ENCODE data around the gene ZNF236. TPM values are rescaled to one million over a fixed set of nuclear protein-coding genes. Genes with fewer than 3 reads are reported as not detected.

The ZNF236 gene
- total and polyA plus RNA-seq, 10 of the 15 experiments (the other 5 are each of a cell fraction or from before 2014, with no cell fraction given) = 1.0 to 14.4 (median 5.9) TPM

DNA sequence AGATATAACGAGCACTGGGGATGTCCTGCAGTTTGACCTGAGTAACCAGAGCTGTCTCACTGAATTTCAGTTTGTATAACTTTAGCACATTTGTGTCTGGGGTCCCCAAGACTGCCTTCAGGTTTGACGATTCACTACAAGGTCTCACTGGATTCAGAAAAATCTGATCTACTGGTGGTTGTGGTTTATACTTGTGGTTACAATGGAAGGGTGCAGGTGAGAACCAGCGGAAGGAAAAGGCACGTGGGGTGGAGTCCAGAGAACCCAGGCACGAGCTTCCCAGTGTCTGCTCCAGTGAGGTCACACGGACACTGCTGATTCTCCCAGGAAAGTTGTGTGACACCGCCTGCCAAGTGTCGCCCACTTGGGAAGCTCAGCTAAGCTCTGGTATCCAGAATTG lies 126.0 kb downstream of the ZNF236 start:
- ChIA-PET CTCF (interaction anchor here (1.1 to 1.4 kb wide), 3 partner anchors 26 to 146 kb away, joined by 4 to 7 read pairs (median 5); no protein-coding TSS in a partner anchor), POLR2A (no interaction called here), SMC1A (ENCODE audit: uncharacterized antibody, unreplicated experiment) (interaction anchor here (0.9 to 1.3 kb wide), 3 partner anchors 8 to 145 kb away, joined by 3 to 4 read pairs (median 3); no protein-coding TSS in a partner anchor), RAD21 (ENCODE audit: unreplicated experiment) (no interaction called here)
- H3K36me3 ChIP-seq (ENCODE audit: control insufficient read depth in 2 of 2, insufficient read depth in 2 of 2, low read length in 1 of 2) = peaks cover 3 to 20% of the 10 kb centered on the region in 2 experiments; a peak in 3 of 4 replicates
- H3K27ac ChIP-seq (ENCODE audit: control insufficient read depth, insufficient read depth) = no peak overlapping the region
- TF ChIP-seq JUNB (IDR thresholded peaks at IDR 0.05) = no peak
- DNase-seq (ENCODE audit: low read depth, low spot score) = no peak
- intact Hi-C loops (cut with micrococcal nuclease; ENCODE audit: unreplicated experiment) = no loop called here
- no peak for FAIRE-seq
- H3K79me2 ChIP-seq (ENCODE audit: control insufficient read depth, insufficient read depth, low read length) = no peaks in the 10 kb centered on the region
- H3K4me2 ChIP-seq (ENCODE audit: control insufficient read depth, insufficient read depth) = no peak overlapping the region
- ATAC-seq = no peak
- BruUV-seq (replicated peaks) = no TSS peak
- no peaks in the 10 kb centered on the region for H4K20me1 ChIP-seq (ENCODE audit: control insufficient read depth, insufficient read depth)
- H3K4me1 ChIP-seq (ENCODE audit: control insufficient read depth, insufficient read depth, low read length) = no peaks in the 10 kb centered on the region
- H3K9me3 ChIP-seq (replicated peaks; ENCODE audit: control insufficient read depth, insufficient read depth, low read length) = no peaks in the 10 kb centered on the region
- no peak overlapping the region for H3K9ac ChIP-seq (ENCODE audit: control insufficient read depth, insufficient read depth, low read length)
- 69% methylated on average over 8 of the region's 8 CpGs for WGBS (ENCODE audit: insufficient coverage, insufficient replicate concordance, low lambda C conversion rate, missing lambda C conversion rate)
- no peak overlapping the region for H2AFZ ChIP-seq (ENCODE audit: control insufficient read depth, low read depth, low read length)
- in situ Hi-C loops (cut with MboI) = no loop called here
- H3K4me3 ChIP-seq = no peak overlapping the region
- no peaks in the 10 kb centered on the region for H3K27me3 ChIP-seq (replicated peaks in 1 of 2; ENCODE audit: control insufficient read depth in 2 of 2, insufficient read depth in 2 of 2, low read length in 1 of 2)

DNA sequence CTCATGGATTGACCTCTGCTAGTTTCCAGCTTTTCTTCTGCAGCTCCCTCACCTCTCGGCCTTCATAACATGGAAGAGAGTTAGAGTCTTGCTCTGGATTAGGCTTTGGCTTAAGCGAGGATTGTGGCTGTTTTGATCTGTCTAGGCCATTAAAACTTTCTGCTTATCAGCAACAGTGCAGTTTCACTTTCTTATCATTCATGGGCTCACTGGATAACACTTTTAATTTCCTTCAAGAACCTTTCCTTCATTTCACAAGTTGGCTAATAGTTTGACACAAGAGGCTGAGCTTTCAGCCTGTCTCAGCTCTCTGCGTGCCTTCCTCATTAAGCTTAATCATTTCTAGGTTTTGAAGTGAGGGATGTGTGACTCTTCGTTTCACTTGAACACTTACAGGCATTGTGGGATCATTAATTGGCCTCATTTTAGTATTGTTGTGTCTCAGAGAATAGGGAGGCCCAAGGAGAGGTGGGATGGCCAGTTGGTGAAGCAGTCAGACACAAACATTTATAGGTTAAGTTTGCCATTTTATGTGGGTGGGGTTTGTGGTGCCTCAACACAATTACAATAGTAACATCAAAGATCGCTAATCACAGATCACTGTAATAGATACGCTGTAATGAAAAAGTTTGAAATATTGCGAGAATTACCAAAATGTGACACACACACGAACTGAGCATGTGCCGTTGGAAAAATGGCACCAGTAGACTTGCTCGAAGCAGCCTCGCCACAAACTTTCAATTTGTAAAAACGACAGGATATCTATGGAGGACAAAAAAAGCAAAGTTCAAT lies 129.3 kb downstream of the ZNF236 start:
- WGBS (ENCODE audit: insufficient coverage, insufficient replicate concordance, low lambda C conversion rate, missing lambda C conversion rate) = 77% methylated on average over 12 of the region's 12 CpGs
- Histone ChIP-seq H2AFZ (ENCODE audit: control insufficient read depth, low read depth, low read length) (no peak overlapping the region), H3K27ac (ENCODE audit: control insufficient read depth, insufficient read depth) (no peak overlapping the region), H3K9me3 (replicated peaks; ENCODE audit: control insufficient read depth, insufficient read depth, low read length) (no peaks in the 10 kb centered on the region), H3K27me3 (replicated peaks in 1 of 2; ENCODE audit: control insufficient read depth in 2 of 2, insufficient read depth in 2 of 2, low read length in 1 of 2) (no peaks in the 10 kb centered on the region), H3K36me3 (ENCODE audit: control insufficient read depth in 2 of 2, insufficient read depth in 2 of 2, low read length in 1 of 2) (peaks cover 5 to 20% of the 10 kb centered on the region in 2 experiments), H3K4me3 (no peak overlapping the region), H3K9ac (ENCODE audit: control insufficient read depth, insufficient read depth, low read length) (no peak overlapping the region), H3K4me1 (ENCODE audit: control insufficient read depth, insufficient read depth, low read length) (no peaks in the 10 kb centered on the region), H3K4me2 (ENCODE audit: control insufficient read depth, insufficient read depth) (no peak overlapping the region), H4K20me1 (ENCODE audit: control insufficient read depth, insufficient read depth) (no peaks in the 10 kb centered on the region), H3K79me2 (ENCODE audit: control insufficient read depth, insufficient read depth, low read length) (no peaks in the 10 kb centered on the region)
- POLR2A ChIA-PET = interaction anchor here (0.9 kb wide), 1 partner anchor 12 kb away, joined by 3 read pairs; no protein-coding TSS in a partner anchor
- SMC1A ChIA-PET (ENCODE audit: uncharacterized antibody, unreplicated experiment) = interaction anchor here (0.7 to 1.4 kb wide), 5 partner anchors 12 to 149 kb away, joined by 3 to 9 read pairs (median 6); no protein-coding TSS in a partner anchor
- peak; percentile 70 for ATAC-seq
- BruUV-seq (replicated peaks) = no TSS peak
- RAD21 ChIA-PET (ENCODE audit: unreplicated experiment) = interaction anchor here (2.1 to 2.7 kb wide), 2 partner anchors 12 to 30 kb away, joined by 7 to 13 read pairs; no protein-coding TSS in a partner anchor
- no peak for FAIRE-seq
- DNase-seq (ENCODE audit: low read depth, low spot score) = no peak
- intact Hi-C loops (cut with micrococcal nuclease; ENCODE audit: unreplicated experiment) = no loop called here
- in situ Hi-C loops (cut with MboI) = no loop called here
- CTCF ChIA-PET = interaction anchor here (0.8 to 2.0 kb wide), 8 partner anchors 14 to 150 kb away, joined by 3 to 10 read pairs (median 4); no protein-coding TSS in a partner anchor
- TF ChIP-seq ATF7 (IDR thresholded peaks at IDR 0.05; ENCODE audit: low read depth) (peak; percentile 25; the same call in 1 of the 2 replicates), SPI1 (IDR thresholded peaks at IDR 0.05; ENCODE audit: borderline replicate concordance, insufficient read depth, low read depth, low read length) (no peak), POLR2A (IDR thresholded peaks at IDR 0.05; ENCODE audit: low read depth, low read length) (no peak), SMARCA5 (IDR thresholded peaks at IDR 0.05) (0 out of 2 replicates have a peak, but pooled peaks have one; percentile 16), BCL11A (IDR thresholded peaks at IDR 0.05; ENCODE audit: low read depth, low read length) (peak; percentile 49; the same call in 1 of the 2 replicates), IKZF2 (IDR thresholded peaks at IDR 0.05) (peak; percentile 24 to 64; a peak in 2 of 4 replicates)
- TF ChIP-seq, protein P1, sequence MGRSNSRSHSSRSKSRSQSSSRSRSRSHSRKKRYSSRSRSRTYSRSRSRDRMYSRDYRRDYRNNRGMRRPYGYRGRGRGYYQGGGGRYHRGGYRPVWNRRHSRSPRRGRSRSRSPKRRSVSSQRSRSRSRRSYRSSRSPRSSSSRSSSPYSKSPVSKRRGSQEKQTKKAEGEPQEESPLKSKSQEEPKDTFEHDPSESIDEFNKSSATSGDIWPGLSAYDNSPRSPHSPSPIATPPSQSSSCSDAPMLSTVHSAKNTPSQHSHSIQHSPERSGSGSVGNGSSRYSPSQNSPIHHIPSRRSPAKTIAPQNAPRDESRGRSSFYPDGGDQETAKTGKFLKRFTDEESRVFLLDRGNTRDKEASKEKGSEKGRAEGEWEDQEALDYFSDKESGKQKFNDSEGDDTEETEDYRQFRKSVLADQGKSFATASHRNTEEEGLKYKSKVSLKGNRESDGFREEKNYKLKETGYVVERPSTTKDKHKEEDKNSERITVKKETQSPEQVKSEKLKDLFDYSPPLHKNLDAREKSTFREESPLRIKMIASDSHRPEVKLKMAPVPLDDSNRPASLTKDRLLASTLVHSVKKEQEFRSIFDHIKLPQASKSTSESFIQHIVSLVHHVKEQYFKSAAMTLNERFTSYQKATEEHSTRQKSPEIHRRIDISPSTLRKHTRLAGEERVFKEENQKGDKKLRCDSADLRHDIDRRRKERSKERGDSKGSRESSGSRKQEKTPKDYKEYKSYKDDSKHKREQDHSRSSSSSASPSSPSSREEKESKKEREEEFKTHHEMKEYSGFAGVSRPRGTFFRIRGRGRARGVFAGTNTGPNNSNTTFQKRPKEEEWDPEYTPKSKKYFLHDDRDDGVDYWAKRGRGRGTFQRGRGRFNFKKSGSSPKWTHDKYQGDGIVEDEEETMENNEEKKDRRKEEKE (IDR thresholded peaks at IDR 0.05) = no peak
- TF ChIP-seq, protein P2, sequence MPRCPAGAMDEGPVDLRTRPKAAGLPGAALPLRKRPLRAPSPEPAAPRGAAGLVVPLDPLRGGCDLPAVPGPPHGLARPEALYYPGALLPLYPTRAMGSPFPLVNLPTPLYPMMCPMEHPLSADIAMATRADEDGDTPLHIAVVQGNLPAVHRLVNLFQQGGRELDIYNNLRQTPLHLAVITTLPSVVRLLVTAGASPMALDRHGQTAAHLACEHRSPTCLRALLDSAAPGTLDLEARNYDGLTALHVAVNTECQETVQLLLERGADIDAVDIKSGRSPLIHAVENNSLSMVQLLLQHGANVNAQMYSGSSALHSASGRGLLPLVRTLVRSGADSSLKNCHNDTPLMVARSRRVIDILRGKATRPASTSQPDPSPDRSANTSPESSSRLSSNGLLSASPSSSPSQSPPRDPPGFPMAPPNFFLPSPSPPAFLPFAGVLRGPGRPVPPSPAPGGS (IDR thresholded peaks at IDR 0.05; ENCODE audit: borderline replicate concordance, insufficient read depth, low read depth, low read length, poor library complexity, severe bottlenecking) = peak; percentile 62
